Skeletal muscle cell (primary cell): Measurements from ENCODE around the gene NPB.
A peak's percentile ranks its signal among the peaks of the same experiment; 100 is the strongest.

Source experiments
- DNase-seq: peaks from one replicate; pipeline ENCODE4 v3.0.0-alpha.2; 2010; ENCODE audit warnings: low read depth
- H3K4me3 ChIP-seq: 2 replicates; pipeline ENCODE4 v1.5.1; 2011; ENCODE audit warnings: low read depth, mild to moderate bottlenecking, control low read depth, low read length, moderate library complexity

Gene NPB

GRCh38 chr17:81868674-81869220 is 33.3 kb upstream of the NPB start:
- DNase-seq = peak; percentile 75
- peak overlapping the region; percentile 78 for H3K4me3 ChIP-seq

DNA sequence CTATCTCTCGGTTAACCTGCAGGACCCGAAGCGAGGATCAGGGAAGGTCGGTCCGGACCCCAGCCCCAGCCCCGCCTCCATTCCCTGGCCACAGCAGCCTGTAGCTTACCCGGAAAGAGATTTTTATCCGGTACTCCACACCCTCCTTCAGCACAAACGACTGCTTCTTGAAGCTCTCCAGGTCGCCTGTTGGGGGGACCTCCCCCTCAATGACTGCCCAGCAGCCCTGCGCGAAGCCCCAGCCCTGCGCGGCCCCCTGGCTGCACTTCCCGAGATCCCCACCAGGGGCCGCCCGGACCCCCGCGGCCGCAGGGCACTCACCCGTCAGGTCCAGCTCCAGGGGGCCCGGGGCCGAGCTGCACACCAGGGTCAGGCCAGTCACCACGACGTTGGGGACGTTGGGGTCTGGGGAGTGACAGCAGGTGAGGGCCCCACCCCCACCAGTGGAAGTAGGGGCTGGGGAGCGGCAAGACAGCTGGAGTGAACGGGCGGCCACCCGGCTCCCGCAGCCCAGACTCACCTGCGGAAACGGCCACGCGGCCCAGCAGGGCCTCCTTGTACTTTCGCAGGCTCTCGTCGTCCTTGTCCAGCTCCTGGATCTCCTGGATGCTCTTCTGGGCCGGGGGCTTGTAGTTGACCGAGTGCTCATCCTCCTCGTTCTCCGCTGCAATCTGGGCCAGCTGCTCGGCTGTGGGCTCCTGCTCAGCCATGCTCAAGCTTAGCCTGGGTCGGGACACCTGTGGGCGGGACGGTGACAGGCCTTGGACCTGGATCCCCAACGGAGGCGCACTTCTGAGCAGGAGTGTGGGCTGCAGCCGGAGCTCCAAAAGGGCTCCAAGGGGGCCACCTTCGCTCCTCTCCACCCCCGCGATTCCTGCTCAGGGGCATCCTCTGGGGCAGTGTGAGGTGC is 32.6 kb upstream of the NPB start:
- DNase-seq = no peak
- peak overlapping the region; percentile 78 for H3K4me3 ChIP-seq

GRCh38 chr17:81870131-81870980 is 31.7 kb upstream of the NPB start:
- H3K4me3 ChIP-seq = peak overlapping the region; percentile 78
- DNase-seq = no peak

DNA sequence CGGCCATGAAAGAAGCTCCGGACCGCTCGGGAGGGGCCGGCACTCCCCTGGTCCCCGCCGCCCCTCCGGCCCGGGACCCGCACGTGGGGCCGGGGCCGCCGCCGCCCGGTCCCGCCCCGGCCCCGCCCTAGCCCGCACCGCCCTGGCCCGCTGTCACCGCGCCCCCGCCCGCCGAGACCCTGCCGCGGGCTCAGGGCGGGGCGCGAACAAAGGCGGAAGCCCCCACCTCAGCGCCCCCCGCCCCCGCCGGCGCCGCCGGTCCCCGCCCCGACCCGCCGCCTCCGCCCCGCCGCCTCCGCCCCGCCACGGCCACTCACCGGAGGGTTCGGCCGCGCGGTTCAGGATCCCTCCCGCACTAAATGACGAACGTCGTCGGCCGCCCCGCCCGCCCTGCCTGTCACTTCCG is 31.1 kb upstream of the NPB start, which contains the start of gene ARHGDIA:
Gene ARHGDIA (minus strand): TSS at position 357 of the 406 bp plus-strand sequence. CDS start 1,407 bp downstream, outside the sequence.
- no peak for DNase-seq
- H3K4me3 ChIP-seq = peak within 1 kb of the TSS; percentile 78

- peak overlapping the region; percentile 78 for H3K4me3 ChIP-seq
- no peak for DNase-seq
Measured at GRCh38 chr17:81871387-81872230, 30.4 kb upstream of the NPB start.

GRCh38 chr17:81877569-81877968 is 24.5 kb upstream of the NPB start:
- H3K4me3 ChIP-seq = no peak overlapping the region
- no peak for DNase-seq

GRCh38 chr17:81878294-81878693 is 23.7 kb upstream of the NPB start:
- H3K4me3 ChIP-seq = no peak overlapping the region
- DNase-seq = no peak

- no peak for DNase-seq
- no peak overlapping the region for H3K4me3 ChIP-seq
Measured at GRCh38 chr17:81879121-81879520, 22.9 kb upstream of the NPB start.

DNA sequence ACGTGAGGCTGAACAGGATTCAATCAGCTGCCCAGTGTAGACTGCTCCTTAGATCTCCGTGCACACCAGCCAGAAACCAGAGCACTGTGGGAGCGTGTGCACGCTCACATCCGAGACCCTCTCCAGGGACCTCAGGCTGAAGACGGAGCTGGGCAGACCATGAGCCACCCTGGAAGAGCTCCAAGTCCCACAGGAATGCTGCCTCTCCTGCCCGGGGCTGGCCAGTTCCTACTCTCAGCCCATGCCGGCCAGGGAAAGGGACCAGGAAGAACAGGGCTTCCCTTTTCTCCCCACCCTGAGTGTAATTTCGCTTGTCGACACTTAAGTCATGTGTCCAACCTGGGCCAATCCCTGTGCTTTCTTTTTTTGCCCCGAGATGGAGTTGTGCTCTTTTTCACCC is 17.5 kb upstream of the NPB start:
- no peak overlapping the region for H3K4me3 ChIP-seq
- no peak for DNase-seq

DNA sequence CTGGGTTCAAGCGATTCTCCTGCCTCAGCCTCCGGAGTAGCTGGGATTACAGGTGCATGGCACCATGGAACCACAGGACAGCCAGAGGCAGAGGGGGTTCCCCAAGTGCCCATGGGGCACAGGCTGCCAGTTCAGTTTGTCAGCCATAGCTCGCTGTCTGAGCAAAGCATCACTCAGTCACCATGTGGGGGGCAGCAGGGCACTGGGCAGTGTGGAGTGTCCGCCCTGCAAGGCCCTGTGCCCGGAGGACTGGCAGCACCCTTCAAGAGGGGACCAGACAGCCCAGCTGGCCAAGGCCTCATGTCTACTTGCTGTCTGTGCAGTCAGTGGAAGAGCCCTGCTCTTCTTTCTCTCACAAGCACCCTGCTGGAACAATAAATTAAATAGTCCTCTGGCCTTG is 17.1 kb upstream of the NPB start:
- no peak overlapping the region for H3K4me3 ChIP-seq
- DNase-seq = no peak

GRCh38 chr17:81885454-81885853 is 16.6 kb upstream of the NPB start:
- H3K4me3 ChIP-seq = no peak overlapping the region
- DNase-seq = no peak

GRCh38 chr17:81885869-81886548 is 16.0 kb upstream of the NPB start:
- no peak for DNase-seq
- no peak overlapping the region for H3K4me3 ChIP-seq

- H3K4me3 ChIP-seq = no peak overlapping the region
- no peak for DNase-seq
Measured at GRCh38 chr17:81888105-81888987, 13.7 kb upstream of the NPB start.

DNA sequence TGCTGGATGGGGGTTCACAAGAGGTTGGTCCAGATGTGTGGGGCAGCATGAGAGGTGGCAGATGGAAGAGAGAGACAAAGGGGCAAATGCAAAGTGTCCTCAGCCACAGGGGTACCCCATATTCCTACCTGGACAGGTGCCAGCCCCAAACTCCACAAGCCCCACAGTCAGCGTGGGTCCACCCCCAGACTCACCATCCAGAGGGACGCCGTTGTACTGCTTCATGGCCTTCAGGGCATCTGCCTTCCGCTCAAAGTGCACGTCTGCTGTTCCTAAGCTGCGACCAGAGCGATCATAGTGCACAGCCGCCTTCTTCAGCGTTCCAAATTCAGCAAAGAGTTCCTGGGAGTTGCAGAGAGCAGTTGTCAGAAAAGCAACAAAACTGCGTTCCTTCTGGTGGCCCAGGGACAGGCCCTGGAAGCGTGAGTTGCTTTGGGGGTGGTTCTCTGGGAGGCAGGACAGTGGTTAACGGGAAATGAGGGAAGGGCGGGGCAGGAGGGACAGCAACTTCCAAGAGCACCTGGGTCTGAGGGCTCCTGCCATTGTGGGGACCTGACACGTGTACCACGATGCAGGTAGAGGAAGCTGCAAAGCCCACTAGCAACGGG is 12.9 kb upstream of the NPB start:
- DNase-seq = no peak
- H3K4me3 ChIP-seq = no peak overlapping the region

GRCh38 chr17:81889602-81890001 is 12.4 kb upstream of the NPB start:
- H3K4me3 ChIP-seq = no peak overlapping the region

GRCh38 chr17:81890447-81891302 is 11.4 kb upstream of the NPB start:
- peak overlapping the region; percentile 86 for H3K4me3 ChIP-seq
- DNase-seq = no peak

More at GRCh38 chr17:81889602-81890001, 12.4 kb upstream of the NPB start:
- no peak for DNase-seq

DNA sequence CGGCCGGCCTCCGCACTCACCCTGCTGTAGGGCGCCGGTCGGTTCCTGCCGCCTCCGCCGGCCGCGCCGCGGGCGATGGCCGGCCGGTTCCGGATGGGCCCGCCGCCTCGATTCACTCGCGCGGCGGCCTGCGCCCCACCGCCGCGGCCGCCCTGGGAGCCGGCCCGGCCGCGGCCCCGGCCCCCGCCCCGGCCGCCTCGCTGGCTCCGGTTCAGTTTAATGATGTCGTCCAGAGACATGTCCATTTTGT is 10.8 kb upstream of the NPB start:
- DNase-seq = no peak
- H3K4me3 ChIP-seq = peak overlapping the region; percentile 86
